ENCODE data around the gene UCKL1.

The UCKL1 gene

DNA sequence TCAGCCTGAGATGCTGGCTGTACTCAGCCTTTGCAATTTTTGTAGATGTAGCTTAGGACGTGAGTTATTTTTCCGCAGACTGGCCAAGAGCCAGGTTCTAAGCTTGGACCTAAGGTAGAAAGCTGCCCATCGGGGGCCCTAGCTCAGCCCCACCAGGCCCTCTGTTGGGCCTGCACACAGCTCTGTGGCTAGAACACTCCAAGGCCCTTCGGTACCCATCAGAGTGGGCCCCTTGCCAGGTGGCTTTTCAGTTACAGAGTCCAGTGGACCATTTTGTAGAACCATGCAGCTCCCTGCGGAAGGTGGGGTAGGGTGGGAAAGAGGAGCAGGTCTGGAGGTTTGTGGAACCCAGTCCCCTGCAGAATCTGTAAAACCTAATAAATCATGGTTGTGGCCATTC, 22.6 kb downstream of the UCKL1 start:
- Histone ChIP-seq H3K9ac (ENCODE audit: low read length) (no peak overlapping the region), H3K9me3 (ENCODE audit: insufficient read depth, low read length) (no peaks in the 10 kb centered on the region), H3K79me2 (ENCODE audit: insufficient read depth, low read length) (no peaks in the 10 kb centered on the region), H4K20me1 (ENCODE audit: low read depth, low read length) (no peaks in the 10 kb centered on the region), H3K36me3 (ENCODE audit: low read length) (no peaks in the 10 kb centered on the region), H3F3A (ENCODE audit: insufficient read depth) (no peaks in the 10 kb centered on the region; the same call in 1 of the 2 replicates), H3K9me2 (replicated peaks; ENCODE audit: insufficient read depth, low read length) (no peaks in the 10 kb centered on the region), H3K4me2 (ENCODE audit: low read depth, low read length, poor library complexity, severe bottlenecking) (no peak overlapping the region), H3K27ac (ENCODE audit: low read depth, low read length) (no peak overlapping the region), H3K4me3 (ENCODE audit: insufficient read depth, low read length, poor library complexity, severe bottlenecking) (no peak overlapping the region), H2AFZ (ENCODE audit: low read depth, low read length, severe bottlenecking) (no peak overlapping the region), H3K27me3 (ENCODE audit: low read length) (no peaks in the 10 kb centered on the region)
- TF ChIP-seq, protein P1, sequence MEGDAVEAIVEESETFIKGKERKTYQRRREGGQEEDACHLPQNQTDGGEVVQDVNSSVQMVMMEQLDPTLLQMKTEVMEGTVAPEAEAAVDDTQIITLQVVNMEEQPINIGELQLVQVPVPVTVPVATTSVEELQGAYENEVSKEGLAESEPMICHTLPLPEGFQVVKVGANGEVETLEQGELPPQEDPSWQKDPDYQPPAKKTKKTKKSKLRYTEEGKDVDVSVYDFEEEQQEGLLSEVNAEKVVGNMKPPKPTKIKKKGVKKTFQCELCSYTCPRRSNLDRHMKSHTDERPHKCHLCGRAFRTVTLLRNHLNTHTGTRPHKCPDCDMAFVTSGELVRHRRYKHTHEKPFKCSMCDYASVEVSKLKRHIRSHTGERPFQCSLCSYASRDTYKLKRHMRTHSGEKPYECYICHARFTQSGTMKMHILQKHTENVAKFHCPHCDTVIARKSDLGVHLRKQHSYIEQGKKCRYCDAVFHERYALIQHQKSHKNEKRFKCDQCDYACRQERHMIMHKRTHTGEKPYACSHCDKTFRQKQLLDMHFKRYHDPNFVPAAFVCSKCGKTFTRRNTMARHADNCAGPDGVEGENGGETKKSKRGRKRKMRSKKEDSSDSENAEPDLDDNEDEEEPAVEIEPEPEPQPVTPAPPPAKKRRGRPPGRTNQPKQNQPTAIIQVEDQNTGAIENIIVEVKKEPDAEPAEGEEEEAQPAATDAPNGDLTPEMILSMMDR (IDR thresholded peaks at IDR 0.05; ENCODE audit: insufficient read depth, low read length, poor library complexity, severe bottlenecking): no peak
- no peak for TF ChIP-seq EZH2phosphoT487 (conservative IDR thresholded peaks at IDR 0.05; ENCODE audit: low read length)

- Histone ChIP-seq H3K4me3 (ENCODE audit: insufficient read depth, low read length, poor library complexity, severe bottlenecking) (no peak overlapping the region), H3K9ac (ENCODE audit: low read length) (no peak overlapping the region), H3K9me2 (replicated peaks; ENCODE audit: insufficient read depth, low read length) (no peaks in the 10 kb centered on the region), H3K36me3 (ENCODE audit: low read length) (no peaks in the 10 kb centered on the region), H3K9me3 (ENCODE audit: insufficient read depth, low read length) (no peaks in the 10 kb centered on the region), H3F3A (ENCODE audit: insufficient read depth) (no peaks in the 10 kb centered on the region; the same call in 1 of the 2 replicates), H4K20me1 (ENCODE audit: low read depth, low read length) (no peaks in the 10 kb centered on the region), H3K27me3 (ENCODE audit: low read length) (no peaks in the 10 kb centered on the region), H3K27ac (ENCODE audit: low read depth, low read length) (no peak overlapping the region), H3K4me2 (ENCODE audit: low read depth, low read length, poor library complexity, severe bottlenecking) (no peak overlapping the region), H2AFZ (ENCODE audit: low read depth, low read length, severe bottlenecking) (no peak overlapping the region), H3K79me2 (ENCODE audit: insufficient read depth, low read length) (no peaks in the 10 kb centered on the region)
- TF ChIP-seq, protein P1 (IDR thresholded peaks at IDR 0.05; ENCODE audit: insufficient read depth, low read length, poor library complexity, severe bottlenecking): no peak
- TF ChIP-seq EZH2phosphoT487 (conservative IDR thresholded peaks at IDR 0.05; ENCODE audit: low read length): no peak
Observed at GRCh38 chr20:63932606-63933160, 23.5 kb downstream of the UCKL1 start.

GRCh38 chr20:63931735-63932134, 24.5 kb downstream of the UCKL1 start:
- no peaks in the 10 kb centered on the region for H4K20me1 ChIP-seq (ENCODE audit: low read depth, low read length)
- H3K36me3 ChIP-seq (ENCODE audit: low read length): no peaks in the 10 kb centered on the region

More at GRCh38 chr20:63931735-63932134, 24.5 kb downstream of the UCKL1 start:
- Histone ChIP-seq H3K4me3 (ENCODE audit: insufficient read depth, low read length, poor library complexity, severe bottlenecking) (no peak overlapping the region), H3F3A (ENCODE audit: insufficient read depth) (no peaks in the 10 kb centered on the region), H3K27ac (ENCODE audit: low read depth, low read length) (no peak overlapping the region), H3K9me3 (ENCODE audit: insufficient read depth, low read length) (no peaks in the 10 kb centered on the region), H3K79me2 (ENCODE audit: insufficient read depth, low read length) (0 out of 2 replicates have a peak, but pooled peaks cover 4% of the 10 kb centered on the region), H3K27me3 (ENCODE audit: low read length) (no peaks in the 10 kb centered on the region), H2AFZ (ENCODE audit: low read depth, low read length, severe bottlenecking) (no peak overlapping the region), H3K9me2 (replicated peaks; ENCODE audit: insufficient read depth, low read length) (no peaks in the 10 kb centered on the region), H3K4me2 (ENCODE audit: low read depth, low read length, poor library complexity, severe bottlenecking) (no peak overlapping the region), H3K9ac (ENCODE audit: low read length) (no peak overlapping the region)
- TF ChIP-seq, protein P1 (IDR thresholded peaks at IDR 0.05; ENCODE audit: insufficient read depth, low read length, poor library complexity, severe bottlenecking): no peak
- no peak for TF ChIP-seq EZH2phosphoT487 (conservative IDR thresholded peaks at IDR 0.05; ENCODE audit: low read length)
